Omental fat pad (tissue), 4 donors: ENCODE results near the gene KDM2A. TPM values are rescaled to one million over a fixed set of nuclear protein-coding genes. Genes with fewer than 3 reads are reported as not detected.
"Not testable (repeated sequence)": the region's sequence is repeated elsewhere in the genome, so short reads cannot be mapped to it uniquely, and the experiment has no call there.

Source experiments
- ATAC-seq: fragments of 150-250 bp; one replicate; pipeline ENCODE4 v1.9.1; 2016; ENCODE audit warnings: mild to moderate bottlenecking, moderate library complexity; ENCODE audit not compliant: low FRiP score
- DNase-seq: peaks from one replicate; pipeline ENCODE4 v3.0.0-alpha.2; 2019; ENCODE audit warnings: low spot score
- CTCF ChIP-seq, 3 donors: fragments of 450-650 bp; IDR thresholded peaks; one replicate each; pipeline ENCODE4 v1.5.1; 2016 to 2017; ENCODE audit warnings: antibody characterized with exemption in 3 of 3, mild to moderate bottlenecking in 3 of 3, moderate library complexity in 2 of 3
- total RNA-seq, 4 donors: library from RNA; depleted of rRNA; stranded (reverse); fragments of >200 nt; gene quantifications; one replicate each; pipeline ENCODE4 v1.1.0, GENCODE V29; 2016

KDM2A gene
- total RNA-seq, 4 donors from 2014 or later = 47.4 to 83.6 (median 56.6) TPM

- TF ChIP-seq CTCF (IDR thresholded peaks at IDR 0.05) = no peak
- ATAC-seq (no peak), DNase-seq (no peak)
These were observed 7.9 kb downstream of the KDM2A start for GRCh38 chr11:67126986-67127385.

GRCh38 chr11:67130861-67131260 lies 11.8 kb downstream of the KDM2A start:
- not testable (repeated sequence) for DNase-seq

GRCh38 chr11:67136156-67136555 lies 17.1 kb downstream of the KDM2A start:
- no peak for ATAC-seq
- no peak for TF ChIP-seq CTCF (IDR thresholded peaks at IDR 0.05)
- DNase-seq = no peak

More at GRCh38 chr11:67130861-67131260, 11.8 kb downstream of the KDM2A start:
- not testable (repeated sequence) for ATAC-seq

GRCh38 chr11:67138922-67139321 lies 19.9 kb downstream of the KDM2A start:
- ATAC-seq (no peak), DNase-seq (no peak)
- TF ChIP-seq CTCF (IDR thresholded peaks at IDR 0.05) = no peak

GRCh38 chr11:67146516-67147226 lies 27.6 kb downstream of the KDM2A start:
- TF ChIP-seq CTCF (IDR thresholded peaks at IDR 0.05) = no peak
- ATAC-seq = no peak
- no peak for DNase-seq

GRCh38 chr11:67153971-67154370 lies 34.9 kb downstream of the KDM2A start:
- DNase-seq (no peak), ATAC-seq (no peak)
- TF ChIP-seq CTCF (IDR thresholded peaks at IDR 0.05) = no peak

GRCh38 chr11:67154726-67155125 lies 35.7 kb downstream of the KDM2A start:
- ATAC-seq = no peak
- no peak for TF ChIP-seq CTCF (IDR thresholded peaks at IDR 0.05)
- DNase-seq = no peak
